ENCODE data around the gene STOML2. TPM values are rescaled to one million over a fixed set of nuclear protein-coding genes. Genes with fewer than 3 reads are reported as not detected.

STOML2 gene
- total and polyA plus RNA-seq, 9 of the 15 experiments (the other 6 are each of a cell fraction or from before 2014, with no cell fraction given): 110 to 220 (median 174) TPM

- TF ChIP-seq ZNF318 (IDR thresholded peaks at IDR 0.05; ENCODE audit: borderline replicate concordance in 1 of 2, low read depth in 1 of 2) (no peak), ZNF134 (CRISPR knock-in tag; conservative IDR thresholded peaks at IDR 0.05) (no peak), ZNF3 (CRISPR knock-in tag; IDR thresholded peaks at IDR 0.05) (no peak), HOMEZ (CRISPR knock-in tag; IDR thresholded peaks at IDR 0.05) (no peak), TCFL5 (CRISPR knock-in tag; conservative IDR thresholded peaks at IDR 0.05) (no peak), NR2C2 (CRISPR knock-in tag; IDR thresholded peaks at IDR 0.05) (no peak), NR2C2 (tag; IDR thresholded peaks at IDR 0.05) (peak; percentile 36), COPS2 (conservative IDR thresholded peaks at IDR 0.05) (no peak), POLR2G (IDR thresholded peaks at IDR 0.05; ENCODE audit: low read depth, low read length) (peak; percentile 75), NUFIP1 (IDR thresholded peaks at IDR 0.05; ENCODE audit: partially characterized antibody) (no peak), TAF1 (IDR thresholded peaks at IDR 0.05; ENCODE audit: control insufficient read depth, extremely low read depth, insufficient read depth, low read length, severe bottlenecking) (peak; percentile 29), U2AF1 (optimal IDR thresholded peaks at IDR 0.05; ENCODE audit: low read depth, low read length) (no peak), LEF1 (IDR thresholded peaks at IDR 0.05) (no peak), KDM5B (IDR thresholded peaks at IDR 0.05; ENCODE audit: insufficient replicate concordance, low read depth, low read length) (peak; percentile 31), MYC (IDR thresholded peaks at IDR 0.05; ENCODE audit: low read depth, low read length) (0 out of 2 replicates have a peak, but pooled peaks have one; percentile 6), MYC (CRISPR knock-in tag; IDR thresholded peaks at IDR 0.05; ENCODE audit: borderline replicate concordance, low read depth) (no peak)
These were observed 8.3 kb upstream of the STOML2 start (continued) for GRCh38 chr9:35111001-35111933.
